AG04449 (cell line): Measurements from ENCODE around the gene SNX30.

Experiments
- CTCF ChIA-PET: fragments of 350-600 bp; formaldehyde crosslinking; extraction: SDS; loops from one replicate; lab custom pipeline; 2021; ENCODE audit warnings: antibody characterized with exemption; lab: Yijun Ruan, JAX
- POLR2A ChIA-PET: fragments of 400-600, 350-600 bp; formaldehyde crosslinking; extraction: SDS; loops from one replicate; lab custom pipeline; 2020; ENCODE audit warnings: antibody characterized with exemption, inconsistent platforms; lab: Yijun Ruan, JAX
- DNase-seq: peaks from one replicate; pipeline ENCODE4 v3.0.0-alpha.2; 2010; ENCODE audit warnings: low read depth, low spot score
- H3K4me3 ChIP-seq: 2 replicates; pipeline ENCODE4 v1.5.1; 2011; ENCODE audit warnings: low read depth, mild to moderate bottlenecking, control low read depth, low read length
- TF ChIP-seq, protein P1 (sequence below): IDR thresholded peaks from one replicate; pipeline ENCODE4 v1.5.1; 2011; ENCODE audit warnings: mild to moderate bottlenecking, moderate library complexity, low read length, control low read depth, inconsistent platforms; ENCODE audit not compliant: insufficient read depth; ENCODE audit errors: missing control alignments

SNX30 gene

DNA sequence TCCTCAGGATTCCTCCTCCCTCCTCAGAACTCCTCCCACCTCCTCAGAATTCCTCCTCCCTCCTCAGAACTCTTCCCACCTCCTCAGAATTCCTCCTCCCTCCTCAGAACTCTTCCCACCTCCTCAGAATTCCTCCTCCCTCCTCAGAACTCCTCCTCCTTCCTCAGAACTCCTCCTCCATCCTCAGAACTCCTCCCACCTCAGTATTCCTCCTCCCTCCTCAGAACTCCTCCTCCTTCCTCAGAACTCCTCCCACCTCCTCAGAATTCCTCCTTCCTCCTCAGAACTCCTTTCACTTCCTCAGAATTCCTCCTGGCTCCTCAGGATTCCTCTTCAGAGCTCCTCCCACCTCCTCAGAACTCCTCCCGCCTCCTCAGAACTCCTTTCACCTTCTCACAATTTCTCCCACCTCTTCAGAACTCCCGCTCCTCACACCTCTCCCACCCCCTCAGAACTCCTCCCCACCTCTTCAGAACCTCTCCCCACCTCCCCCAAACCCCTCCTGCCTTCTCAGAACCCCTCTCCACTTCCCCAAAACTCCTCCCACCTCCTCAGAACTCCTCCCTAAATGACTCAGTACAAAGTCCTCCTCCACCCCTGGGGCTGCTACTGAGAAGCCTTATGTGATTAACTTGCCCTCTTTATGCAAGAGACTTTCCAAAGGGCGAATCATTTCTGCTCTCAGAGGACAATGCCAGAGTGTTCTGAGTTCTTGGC, 116.9 kb downstream of the SNX30 start:
- TF ChIP-seq, protein P1, sequence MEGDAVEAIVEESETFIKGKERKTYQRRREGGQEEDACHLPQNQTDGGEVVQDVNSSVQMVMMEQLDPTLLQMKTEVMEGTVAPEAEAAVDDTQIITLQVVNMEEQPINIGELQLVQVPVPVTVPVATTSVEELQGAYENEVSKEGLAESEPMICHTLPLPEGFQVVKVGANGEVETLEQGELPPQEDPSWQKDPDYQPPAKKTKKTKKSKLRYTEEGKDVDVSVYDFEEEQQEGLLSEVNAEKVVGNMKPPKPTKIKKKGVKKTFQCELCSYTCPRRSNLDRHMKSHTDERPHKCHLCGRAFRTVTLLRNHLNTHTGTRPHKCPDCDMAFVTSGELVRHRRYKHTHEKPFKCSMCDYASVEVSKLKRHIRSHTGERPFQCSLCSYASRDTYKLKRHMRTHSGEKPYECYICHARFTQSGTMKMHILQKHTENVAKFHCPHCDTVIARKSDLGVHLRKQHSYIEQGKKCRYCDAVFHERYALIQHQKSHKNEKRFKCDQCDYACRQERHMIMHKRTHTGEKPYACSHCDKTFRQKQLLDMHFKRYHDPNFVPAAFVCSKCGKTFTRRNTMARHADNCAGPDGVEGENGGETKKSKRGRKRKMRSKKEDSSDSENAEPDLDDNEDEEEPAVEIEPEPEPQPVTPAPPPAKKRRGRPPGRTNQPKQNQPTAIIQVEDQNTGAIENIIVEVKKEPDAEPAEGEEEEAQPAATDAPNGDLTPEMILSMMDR: no peak
- CTCF ChIA-PET: no interaction called here
- POLR2A ChIA-PET: interaction anchor here (0.7 kb wide), 1 partner anchor 9 kb away, joined by 3 read pairs; no protein-coding TSS in a partner anchor
- no peak overlapping the region for H3K4me3 ChIP-seq
- DNase-seq: no peak

DNA sequence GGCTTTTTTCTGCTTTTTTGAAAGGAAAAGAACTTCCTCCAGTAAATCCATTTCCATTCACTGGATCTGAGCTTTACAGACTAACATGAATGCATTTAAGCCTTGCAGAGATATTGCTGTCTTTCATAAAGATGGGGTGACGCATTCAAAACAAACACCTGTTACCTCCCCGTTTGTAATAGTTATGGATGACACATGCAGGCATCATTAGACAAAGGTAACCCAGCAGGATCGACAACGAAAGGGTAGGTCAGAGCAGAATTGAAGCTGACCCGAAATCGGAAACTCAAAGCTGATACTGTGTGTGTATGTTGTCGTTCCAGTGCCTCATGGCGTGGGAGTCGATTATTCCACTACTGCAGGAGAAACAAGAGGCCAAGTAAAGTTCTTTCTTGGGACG, 117.9 kb downstream of the SNX30 start:
- ChIA-PET POLR2A (no interaction called here), CTCF (interaction anchor here (3.2 kb wide), 1 partner anchor 34 kb away, joined by 13 read pairs; no protein-coding TSS in a partner anchor)
- DNase-seq: no peak
- no peak overlapping the region for H3K4me3 ChIP-seq
- TF ChIP-seq, protein P1: no peak

DNA sequence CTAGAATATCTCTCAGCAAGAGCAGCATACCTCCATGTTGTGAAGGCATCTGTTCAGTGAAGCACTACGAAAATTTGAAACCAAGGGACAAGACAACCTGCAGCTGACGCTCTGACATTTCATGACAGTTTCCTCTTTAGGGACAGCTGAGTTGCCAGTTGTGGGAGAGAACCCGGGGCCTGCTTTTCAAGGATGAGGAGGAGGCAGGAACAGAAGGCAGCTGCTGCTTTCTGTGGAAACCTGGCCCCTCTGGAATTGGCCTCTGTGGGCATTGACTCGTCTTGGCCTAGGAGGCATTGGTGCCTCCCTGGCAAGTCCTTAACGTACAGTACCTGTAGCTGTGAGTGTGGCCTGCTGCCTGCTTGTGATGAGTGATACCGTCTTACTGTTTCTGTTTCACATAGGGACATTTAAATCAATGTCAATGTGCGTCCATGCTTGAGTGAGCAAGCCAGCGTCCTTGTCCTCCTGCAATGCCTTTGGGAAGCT, 118.5 kb downstream of the SNX30 start:
- TF ChIP-seq, protein P1: no peak
- ChIA-PET POLR2A (no interaction called here), CTCF (interaction anchor here (3.2 kb wide), 1 partner anchor 33 kb away, joined by 13 read pairs; no protein-coding TSS in a partner anchor)
- H3K4me3 ChIP-seq: no peak overlapping the region
- DNase-seq: no peak

DNA sequence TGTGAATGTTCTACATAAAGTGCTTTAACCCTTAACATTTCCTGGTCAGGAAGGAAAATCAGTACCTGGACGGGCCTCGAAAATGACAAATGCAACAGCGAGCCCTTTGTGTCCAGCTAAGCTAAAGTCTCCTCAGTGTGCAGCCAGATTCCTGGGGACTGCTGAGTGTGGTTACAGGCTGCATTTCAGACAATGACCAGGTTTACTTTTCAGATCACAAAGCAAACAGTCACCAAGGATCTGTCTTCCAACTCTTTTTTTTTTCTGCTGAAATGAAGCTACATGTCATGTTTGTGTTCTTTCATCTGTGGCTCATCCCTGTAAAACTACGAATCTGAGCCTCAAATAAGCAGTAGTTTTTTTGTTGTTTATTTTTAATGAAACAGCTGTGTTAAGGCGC, 119.4 kb downstream of the SNX30 start:
- ChIA-PET CTCF (interaction anchor here (3.2 kb wide), 1 partner anchor 33 kb away, joined by 13 read pairs; no protein-coding TSS in a partner anchor), POLR2A (no interaction called here)
- DNase-seq: no peak
- TF ChIP-seq, protein P1: no peak
- H3K4me3 ChIP-seq: no peak overlapping the region

DNA sequence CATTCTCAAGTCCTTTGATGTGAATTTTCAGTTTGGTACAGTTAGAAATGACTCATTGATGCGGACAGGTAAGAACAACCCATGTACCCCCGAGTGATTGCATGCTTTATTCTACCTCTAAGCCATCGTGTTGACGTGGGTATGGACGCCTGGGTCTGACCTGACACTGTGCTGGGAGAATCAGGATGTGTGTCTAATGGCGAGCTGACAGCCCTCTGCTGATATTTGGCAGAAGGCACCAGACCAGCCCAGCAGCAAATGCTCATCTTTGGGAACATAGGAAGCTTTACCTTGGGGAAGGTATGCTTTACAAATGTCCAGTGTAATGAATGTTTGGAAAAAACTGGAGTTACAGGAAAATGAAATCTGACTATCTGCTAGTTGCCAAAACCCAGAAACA, 120.0 kb downstream of the SNX30 start:
- CTCF ChIA-PET: interaction anchor here (3.2 kb wide), 1 partner anchor 32 kb away, joined by 13 read pairs; no protein-coding TSS in a partner anchor
- no peak overlapping the region for H3K4me3 ChIP-seq
- TF ChIP-seq, protein P1: no peak
- POLR2A ChIA-PET: no interaction called here
- DNase-seq: no peak

DNA sequence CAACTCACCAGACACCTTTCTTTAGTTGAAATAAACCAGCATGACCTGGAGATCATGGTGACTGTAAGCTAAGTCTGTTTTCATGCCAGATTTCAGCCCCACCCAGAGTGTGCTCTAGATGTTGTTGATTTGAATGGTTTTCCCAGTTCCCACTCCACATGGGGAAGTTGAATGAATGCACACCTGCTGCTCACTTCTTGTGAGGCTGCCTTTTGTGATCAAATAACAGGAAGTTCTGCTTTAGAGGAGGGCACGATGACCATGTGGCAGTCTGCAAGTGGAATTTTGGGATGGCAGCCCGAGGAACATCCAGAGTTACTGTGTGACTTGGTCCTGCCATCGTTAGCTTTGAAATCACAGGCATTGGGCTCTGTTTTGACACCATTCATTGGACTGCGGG, 121.5 kb downstream of the SNX30 start:
- DNase-seq: no peak
- POLR2A ChIA-PET: no interaction called here
- TF ChIP-seq, protein P1: no peak
- H3K4me3 ChIP-seq: no peak overlapping the region
- CTCF ChIA-PET: interaction anchor here (1.4 to 2.3 kb wide), 2 partner anchors 26 to 31 kb away, joined by 3 to 9 read pairs; no protein-coding TSS in a partner anchor
